SJSA1 (cell line): ENCODE data around the gene CXCL1. TPM values are rescaled to one million over a fixed set of nuclear protein-coding genes. Genes with fewer than 3 reads are reported as not detected.

ENCODE experiments used
- DNase-seq, 2 experiments: peaks; one replicate each; pipeline ENCODE4 v3.0.0-alpha.2; 2015 to 2020; ENCODE audit warnings: low spot score in 2 of 2, low read depth in 1 of 2
- H3K27ac ChIP-seq: fragments of 250-450 bp; sonication (Bioruptor Pico); 2 replicates; pipeline ENCODE4 v1.5.1; 2020; ENCODE audit warnings: mild to moderate bottlenecking, moderate library complexity
- H3K27me3 ChIP-seq: fragments of 250-450 bp; sonication (Bioruptor Pico); replicated peaks from 2 replicates; pipeline ENCODE4 v1.5.1; 2020; ENCODE audit warnings: mild to moderate bottlenecking, moderate library complexity
- H3K36me3 ChIP-seq: fragments of 250-450 bp; sonication (Bioruptor Pico); 2 replicates; pipeline ENCODE4 v1.5.1; 2020; ENCODE audit warnings: mild to moderate bottlenecking
- H3K4me1 ChIP-seq: fragments of 250-450 bp; sonication (Bioruptor Pico); replicated peaks from 2 replicates; pipeline ENCODE4 v1.6.1; 2021; ENCODE audit warnings: mild to moderate bottlenecking
- H3K4me3 ChIP-seq: fragments of 250-450 bp; sonication (Bioruptor Pico); 2 replicates; pipeline ENCODE4 v1.5.1; 2020; ENCODE audit warnings: mild to moderate bottlenecking
- H3K9me3 ChIP-seq: fragments of 250-450 bp; sonication (Bioruptor Pico); replicated peaks from 2 replicates; pipeline ENCODE4 v1.5.1; 2020; ENCODE audit warnings: mild to moderate bottlenecking
- total RNA-seq: library from RNA; depleted of rRNA; stranded (reverse); fragments of >200 nt; shearing (Covaris generic); gene quantifications from 2 replicates; pipeline ENCODE4 v1.2.3, GENCODE V29; 2014; rRNA removed

Gene CXCL1
- total RNA-seq: 0.38 and 2.3 TPM in 2 replicates

DNA sequence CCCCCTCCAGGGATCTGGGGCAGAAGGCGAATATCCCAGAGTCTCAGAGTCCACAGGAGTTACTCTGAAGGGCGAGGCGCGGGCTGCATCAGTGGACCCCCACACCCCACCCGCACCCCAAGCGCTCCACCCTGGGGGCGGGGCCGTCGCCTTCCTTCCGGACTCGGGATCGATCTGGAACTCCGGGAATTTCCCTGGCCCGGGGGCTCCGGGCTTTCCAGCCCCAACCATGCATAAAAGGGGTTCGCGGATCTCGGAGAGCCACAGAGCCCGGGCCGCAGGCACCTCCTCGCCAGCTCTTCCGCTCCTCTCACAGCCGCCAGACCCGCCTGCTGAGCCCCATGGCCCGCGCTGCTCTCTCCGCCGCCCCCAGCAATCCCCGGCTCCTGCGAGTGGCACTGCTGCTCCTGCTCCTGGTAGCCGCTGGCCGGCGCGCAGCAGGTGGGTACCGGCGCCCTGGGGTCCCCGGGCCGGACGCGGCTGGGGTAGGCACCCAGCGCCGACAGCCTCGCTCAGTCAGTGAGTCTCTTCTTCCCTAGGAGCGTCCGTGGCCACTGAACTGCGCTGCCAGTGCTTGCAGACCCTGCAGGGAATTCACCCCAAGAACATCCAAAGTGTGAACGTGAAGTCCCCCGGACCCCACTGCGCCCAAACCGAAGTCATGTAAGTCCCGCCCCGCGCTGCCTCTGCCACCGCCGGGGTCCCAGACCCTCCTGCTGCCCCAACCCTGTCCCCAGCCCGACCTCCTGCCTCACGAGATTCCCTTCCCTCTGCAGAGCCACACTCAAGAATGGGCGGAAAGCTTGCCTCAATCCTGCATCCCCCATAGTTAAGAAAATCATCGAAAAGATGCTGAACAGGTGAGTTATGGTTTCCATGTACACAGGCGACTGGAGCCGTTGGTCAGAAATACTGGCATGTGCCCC lies at the start of gene CXCL1:
TSS of gene CXCL1 (plus strand) at position 264 of the 926 bp plus-strand sequence. CDS start at position 342, 78 bp downstream.
- peak in 1 of 2 experiments; percentile 18 for DNase-seq
- H3K36me3 ChIP-seq: no peaks in the 10 kb centered on the region
- peak within 1 kb of the TSS; percentile 39 for H3K4me3 ChIP-seq
- no peaks in the 10 kb centered on the region for H3K9me3 ChIP-seq
- H3K27me3 ChIP-seq: peaks cover 14% of the 10 kb centered on the region
- peaks cover 14% of the 10 kb centered on the region for H3K4me1 ChIP-seq
- no peak within 1 kb of the TSS for H3K27ac ChIP-seq

DNA sequence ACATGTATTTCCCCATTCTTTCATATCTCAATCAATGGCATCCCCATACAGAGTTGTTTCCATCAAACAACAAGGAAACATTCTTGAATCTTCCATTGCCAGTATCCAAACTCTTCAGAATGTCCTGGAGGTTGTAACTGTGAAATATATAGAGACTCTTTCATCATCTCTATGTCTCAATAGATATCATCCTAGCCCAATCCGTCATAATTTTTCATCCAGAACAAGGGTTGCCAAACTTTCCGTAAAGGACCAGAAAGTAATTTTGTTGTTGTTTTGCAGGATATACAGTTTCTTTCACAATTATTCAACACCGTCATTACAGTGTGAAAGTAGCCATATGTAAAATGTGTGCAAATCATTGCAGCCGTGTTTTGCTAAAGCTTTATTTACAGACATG lies 47.9 kb upstream of the CXCL1 start:
- no peaks in the 10 kb centered on the region for H3K27me3 ChIP-seq
- H3K36me3 ChIP-seq: no peaks in the 10 kb centered on the region
- H3K4me1 ChIP-seq: peaks cover 19% of the 10 kb centered on the region
- DNase-seq: no peak
- H3K9me3 ChIP-seq: no peaks in the 10 kb centered on the region
- H3K27ac ChIP-seq: no peak overlapping the region
- H3K4me3 ChIP-seq: no peak overlapping the region

DNA sequence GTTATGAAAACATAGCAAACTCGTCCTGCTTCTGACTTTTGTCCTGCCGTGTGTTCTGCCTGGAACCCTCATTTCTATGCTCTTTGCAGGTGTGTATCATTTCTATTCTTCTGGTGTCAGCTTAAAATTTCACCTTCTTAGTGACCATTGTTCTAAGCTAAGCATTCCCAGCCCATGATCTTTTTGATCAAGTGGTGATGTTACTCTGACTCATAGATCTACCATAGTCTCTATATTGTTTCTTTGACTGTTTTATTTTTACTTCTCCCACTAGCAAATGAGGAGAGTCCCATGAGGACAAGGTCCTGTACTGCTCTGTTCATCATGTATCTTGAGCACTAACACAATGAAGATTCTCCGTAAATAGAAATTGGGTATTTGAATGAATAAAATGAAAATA lies 46.8 kb upstream of the CXCL1 start:
- no peaks in the 10 kb centered on the region for H3K27me3 ChIP-seq
- DNase-seq: peak in 1 of 2 experiments; percentile 34
- H3K4me3 ChIP-seq: no peak overlapping the region
- no peak overlapping the region for H3K27ac ChIP-seq
- H3K36me3 ChIP-seq: no peaks in the 10 kb centered on the region
- no peaks in the 10 kb centered on the region for H3K9me3 ChIP-seq
- H3K4me1 ChIP-seq: peaks cover 8% of the 10 kb centered on the region

DNA sequence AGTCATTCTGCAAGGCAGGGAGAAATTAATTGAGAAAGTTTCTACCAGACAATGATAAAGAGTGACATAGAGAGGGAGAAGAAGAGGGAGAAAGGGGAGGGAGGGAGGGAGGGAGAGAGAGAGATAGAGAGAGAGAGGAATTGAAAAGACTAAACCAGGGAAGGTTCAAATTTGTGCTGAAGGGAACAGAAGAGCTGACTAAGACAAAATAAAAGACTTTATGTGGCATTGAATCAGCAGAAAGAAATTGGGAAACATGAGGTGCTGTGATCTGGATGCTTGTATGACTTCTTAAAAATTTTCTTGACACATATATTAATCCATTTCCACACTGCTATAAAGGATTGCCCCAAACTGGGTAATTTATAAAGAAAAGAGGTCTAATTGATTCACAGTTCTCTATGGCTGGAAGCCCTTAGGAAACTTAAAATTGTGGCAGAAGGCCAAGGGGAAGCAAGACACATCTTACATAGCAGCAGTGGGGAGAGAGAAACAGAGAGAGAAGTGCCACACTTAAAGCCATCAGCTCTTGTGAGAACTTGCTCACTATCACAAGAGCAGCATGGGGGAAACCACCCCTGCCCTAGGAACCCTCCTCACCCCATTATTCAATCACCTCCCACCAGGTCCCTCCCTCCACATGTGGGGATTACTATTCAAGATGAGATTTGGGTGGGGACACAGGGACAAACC lies 46.2 kb upstream of the CXCL1 start:
- H3K9me3 ChIP-seq: no peaks in the 10 kb centered on the region
- DNase-seq: no peak
- no peaks in the 10 kb centered on the region for H3K27me3 ChIP-seq
- H3K27ac ChIP-seq: no peak overlapping the region
- H3K36me3 ChIP-seq: no peaks in the 10 kb centered on the region
- H3K4me3 ChIP-seq: no peak overlapping the region
- peaks cover 6% of the 10 kb centered on the region for H3K4me1 ChIP-seq

DNA sequence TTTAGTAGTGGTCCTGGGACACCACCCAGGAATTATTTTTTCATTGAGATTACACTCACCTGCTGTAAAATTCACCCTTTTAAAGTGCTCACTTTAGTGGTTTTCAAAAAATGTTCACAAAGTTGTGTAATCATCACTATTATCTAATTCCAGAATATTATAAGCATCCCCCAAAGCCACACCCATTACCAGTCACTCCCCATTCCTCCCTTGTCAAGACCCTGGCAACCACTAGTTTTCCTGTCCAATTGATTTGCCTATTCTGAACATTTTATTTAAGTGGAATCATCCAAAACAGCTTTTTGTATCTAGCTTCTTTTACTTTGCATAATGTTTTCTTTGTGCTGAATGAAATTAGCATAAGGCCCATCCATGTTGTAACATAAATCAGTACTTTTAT lies 45.4 kb upstream of the CXCL1 start:
- Histone ChIP-seq H3K36me3 (no peaks in the 10 kb centered on the region), H3K27me3 (no peaks in the 10 kb centered on the region), H3K27ac (no peak overlapping the region), H3K4me1 (peaks cover 6% of the 10 kb centered on the region), H3K9me3 (no peaks in the 10 kb centered on the region), H3K4me3 (no peak overlapping the region)
- DNase-seq: no peak

DNA sequence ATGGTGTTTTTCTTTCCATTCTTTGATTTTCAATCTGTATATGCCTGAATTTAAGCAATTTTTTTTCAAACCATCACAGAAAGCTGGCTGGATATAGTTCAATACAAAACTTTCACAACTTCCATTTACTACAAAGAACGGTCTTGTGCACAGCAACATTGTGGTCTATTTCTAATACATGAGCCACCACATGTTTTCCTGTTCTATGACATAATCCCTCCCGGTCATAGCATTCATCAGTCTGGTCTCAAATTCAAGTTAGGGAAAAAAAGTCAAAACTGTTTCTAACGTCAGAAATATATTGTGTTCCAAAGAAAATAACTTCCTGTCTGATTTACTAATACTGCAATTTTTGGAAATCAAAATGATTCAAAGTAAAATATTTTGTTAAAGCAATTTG lies 40.2 kb upstream of the CXCL1 start:
- no peaks in the 10 kb centered on the region for H3K36me3 ChIP-seq
- peaks cover 7% of the 10 kb centered on the region; the same call in 1 of the 2 replicates for H3K4me1 ChIP-seq
- no peak overlapping the region for H3K27ac ChIP-seq
- no peak overlapping the region for H3K4me3 ChIP-seq
- H3K9me3 ChIP-seq: no peaks in the 10 kb centered on the region
- no peak for DNase-seq
- H3K27me3 ChIP-seq: no peaks in the 10 kb centered on the region

DNA sequence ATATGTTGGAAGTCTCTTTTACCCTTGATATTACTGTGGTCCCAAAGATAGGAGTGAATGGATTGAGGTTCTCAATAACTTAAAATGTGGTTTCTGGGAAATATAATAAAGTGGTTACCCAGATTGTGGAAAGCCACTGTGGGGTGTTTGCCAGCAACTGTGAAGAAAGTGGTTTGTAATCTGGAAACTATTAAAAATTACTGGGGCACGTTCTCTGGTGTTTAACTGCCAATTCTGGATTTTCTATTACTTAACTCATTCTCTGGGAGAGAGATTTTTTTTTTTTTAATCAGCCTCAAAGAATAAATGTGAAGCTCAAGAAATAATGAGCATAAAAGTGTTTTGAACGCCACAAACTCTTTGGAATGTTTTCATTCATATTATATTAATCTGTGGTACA lies 37.6 kb upstream of the CXCL1 start:
- DNase-seq: no peak
- no peaks in the 10 kb centered on the region for H3K36me3 ChIP-seq
- H3K4me3 ChIP-seq: no peak overlapping the region
- H3K27me3 ChIP-seq: no peaks in the 10 kb centered on the region
- H3K27ac ChIP-seq: no peak overlapping the region
- H3K4me1 ChIP-seq: peaks cover 7% of the 10 kb centered on the region; the same call in 1 of the 2 replicates
- H3K9me3 ChIP-seq: no peaks in the 10 kb centered on the region

DNA sequence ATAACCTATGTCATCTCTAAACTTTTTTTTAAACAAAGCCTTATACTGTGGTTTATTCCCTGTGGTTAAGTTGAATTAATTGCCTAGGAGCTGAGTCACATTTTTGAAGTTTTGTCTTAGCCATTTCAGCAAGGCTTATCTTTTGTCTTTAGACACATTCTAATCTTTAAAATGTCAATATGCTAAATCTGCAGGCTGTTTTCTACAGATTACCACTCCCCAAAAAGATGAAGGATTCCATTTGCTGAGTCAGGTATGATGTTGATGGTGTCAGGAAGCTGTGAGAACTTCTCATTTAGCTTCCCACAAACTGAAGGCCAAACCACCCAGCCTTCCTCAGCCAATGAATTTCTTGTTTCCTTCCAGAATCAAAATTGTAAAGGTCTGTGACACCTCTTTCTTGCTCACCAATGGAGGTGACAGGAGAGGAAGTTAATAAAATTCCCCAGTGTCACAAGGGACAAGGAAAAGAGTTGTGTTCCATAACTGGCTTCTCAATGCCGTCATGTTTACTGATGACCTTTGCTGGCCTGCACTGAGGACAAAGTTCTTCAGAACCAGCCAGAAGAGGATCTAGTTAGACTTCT lies 36.4 kb upstream of the CXCL1 start:
- H3K27ac ChIP-seq: no peak overlapping the region

DNA sequence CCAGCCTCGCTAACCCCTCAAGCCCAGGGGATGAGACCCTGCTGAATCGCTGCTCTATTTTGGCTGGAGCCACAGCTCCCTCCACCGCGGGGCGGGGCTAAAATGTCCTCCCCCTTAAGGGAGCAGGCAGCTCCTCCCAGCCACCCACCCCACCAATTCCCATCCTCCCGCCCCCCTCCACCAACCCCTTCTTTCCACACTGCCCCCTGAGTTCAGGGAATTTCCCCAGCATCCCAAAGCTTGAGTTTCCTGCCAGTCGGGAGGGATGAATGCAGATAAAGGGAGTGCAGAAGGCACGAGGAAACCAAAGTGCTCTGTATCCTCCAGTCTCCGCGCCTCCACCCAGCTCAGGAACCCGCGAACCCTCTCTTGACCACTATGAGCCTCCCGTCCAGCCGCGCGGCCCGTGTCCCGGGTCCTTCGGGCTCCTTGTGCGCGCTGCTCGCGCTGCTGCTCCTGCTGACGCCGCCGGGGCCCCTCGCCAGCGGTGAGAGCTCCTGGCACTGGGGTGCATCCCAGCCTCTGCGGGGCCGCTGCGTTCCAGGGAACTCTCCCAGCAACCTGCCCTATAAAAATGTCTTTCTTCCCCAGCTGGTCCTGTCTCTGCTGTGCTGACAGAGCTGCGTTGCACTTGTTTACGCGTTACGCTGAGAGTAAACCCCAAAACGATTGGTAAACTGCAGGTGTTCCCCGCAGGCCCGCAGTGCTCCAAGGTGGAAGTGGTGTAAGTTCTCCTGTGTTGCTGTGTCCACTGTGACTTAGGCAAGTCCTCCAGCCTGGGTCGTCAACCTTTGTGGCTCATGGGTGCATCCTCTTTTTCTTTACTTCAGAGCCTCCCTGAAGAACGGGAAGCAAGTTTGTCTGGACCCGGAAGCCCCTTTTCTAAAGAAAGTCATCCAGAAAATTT lies 32.6 kb upstream of the CXCL1 start, which contains the start of gene CXCL6:
TSS of gene CXCL6 (plus strand) at position 306 of the 907 bp plus-strand sequence. CDS start at position 379, 73 bp downstream.
- DNase-seq: no peak
- Histone ChIP-seq H3K27ac (no peak within 1 kb of the TSS), H3K4me3 (no peak within 1 kb of the TSS), H3K4me1 (peaks cover 7% of the 10 kb centered on the region; the same call in 1 of the 2 replicates), H3K9me3 (no peaks in the 10 kb centered on the region), H3K36me3 (no peaks in the 10 kb centered on the region), H3K27me3 (no peaks in the 10 kb centered on the region)

More for the DNA sequence above, 36.4 kb upstream of the CXCL1 start:
- peaks cover 7% of the 10 kb centered on the region; the same call in 1 of the 2 replicates for H3K4me1 ChIP-seq
- H3K4me3 ChIP-seq: no peak overlapping the region
- H3K36me3 ChIP-seq: no peaks in the 10 kb centered on the region
- no peaks in the 10 kb centered on the region for H3K9me3 ChIP-seq
- DNase-seq: peak in 1 of 2 experiments; percentile 17
- H3K27me3 ChIP-seq: no peaks in the 10 kb centered on the region

DNA sequence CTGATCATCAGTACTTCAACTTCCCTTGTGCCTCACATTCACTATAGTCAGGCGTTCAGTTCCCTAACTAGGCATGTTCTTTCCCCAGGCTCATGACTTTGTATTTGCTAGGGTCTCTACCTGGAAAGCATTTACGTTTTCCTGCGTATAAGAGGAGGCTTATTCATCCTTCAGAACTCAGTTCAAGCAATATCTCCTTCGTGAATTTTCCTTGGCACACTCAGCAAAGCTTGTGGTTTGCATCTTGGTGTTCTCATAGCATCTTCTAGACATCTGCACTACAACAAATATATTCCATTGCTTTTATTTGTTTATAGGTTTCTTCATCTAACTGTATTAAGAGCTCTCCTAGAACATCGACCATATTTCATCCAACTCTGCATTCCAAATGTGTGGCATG lies 30.1 kb upstream of the CXCL1 start:
- DNase-seq: no peak
- Histone ChIP-seq H3K27ac (no peak overlapping the region), H3K4me1 (peaks cover 7% of the 10 kb centered on the region; the same call in 1 of the 2 replicates), H3K9me3 (no peaks in the 10 kb centered on the region), H3K4me3 (no peak overlapping the region), H3K27me3 (no peaks in the 10 kb centered on the region), H3K36me3 (no peaks in the 10 kb centered on the region)

DNA sequence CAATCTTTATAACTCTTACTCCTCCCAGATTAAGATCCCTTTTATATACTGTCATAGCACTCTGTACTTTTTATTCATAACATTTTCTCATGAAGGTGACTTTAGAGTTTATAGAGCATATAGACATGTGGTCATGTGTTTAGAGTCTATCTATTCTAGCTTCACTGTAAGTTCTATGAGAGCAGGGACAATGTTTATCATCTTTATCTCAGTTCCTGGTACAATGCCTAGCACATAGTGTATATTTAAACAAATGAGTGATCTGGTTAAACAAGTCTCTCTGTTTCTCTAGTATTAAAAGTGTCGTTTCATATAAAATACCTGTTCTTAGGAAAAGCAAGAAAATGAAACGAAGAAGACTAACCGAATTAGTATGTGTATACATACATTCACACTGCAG lies 29.5 kb upstream of the CXCL1 start:
- H3K4me1 ChIP-seq: peaks cover 12% of the 10 kb centered on the region
- no peaks in the 10 kb centered on the region for H3K9me3 ChIP-seq
- no peaks in the 10 kb centered on the region for H3K36me3 ChIP-seq
- DNase-seq: no peak
- H3K27me3 ChIP-seq: no peaks in the 10 kb centered on the region
- H3K4me3 ChIP-seq: no peak overlapping the region
- H3K27ac ChIP-seq: no peak overlapping the region

DNA sequence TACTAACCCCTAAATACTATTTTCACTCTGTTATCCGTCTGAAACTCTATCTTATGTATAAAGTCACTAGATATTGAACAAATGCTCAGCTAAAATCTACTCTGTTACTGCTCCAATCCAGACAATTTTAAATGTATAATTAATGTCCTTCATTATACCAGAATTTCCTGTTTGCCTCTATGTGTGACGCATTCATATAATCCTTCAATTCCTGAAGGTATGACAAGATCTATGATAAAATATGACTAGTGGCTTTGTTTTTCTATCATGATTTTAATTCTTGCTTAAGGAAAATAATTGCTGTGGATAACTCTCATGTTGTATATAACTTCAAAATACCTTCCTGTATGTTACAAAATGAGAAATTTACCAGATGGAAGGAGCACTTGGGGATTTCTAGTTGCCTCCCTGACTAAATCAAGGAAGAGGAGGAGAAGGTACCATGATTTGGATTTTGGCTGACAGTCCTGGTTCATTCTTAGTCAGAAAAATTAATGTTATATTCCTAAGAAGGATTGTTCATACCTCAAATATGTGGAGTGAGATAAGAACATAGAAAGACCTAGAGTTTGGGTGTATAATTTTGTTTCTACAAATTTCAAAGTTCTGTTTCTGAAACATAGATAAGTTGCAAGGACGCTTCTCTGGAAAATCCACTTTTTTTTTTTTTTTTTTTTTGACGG lies 27.8 kb upstream of the CXCL1 start:
- Histone ChIP-seq H3K36me3 (no peaks in the 10 kb centered on the region), H3K9me3 (no peaks in the 10 kb centered on the region), H3K4me3 (no peak overlapping the region), H3K4me1 (peaks cover 15% of the 10 kb centered on the region), H3K27me3 (no peaks in the 10 kb centered on the region), H3K27ac (no peak overlapping the region)
- DNase-seq: no peak
